SJSA1 (cell line): ENCODE results near the gene RAPGEF5. TPM values are rescaled to one million over a fixed set of nuclear protein-coding genes. Genes with fewer than 3 reads are reported as not detected.
A peak's percentile ranks its signal among the peaks of the same experiment; 100 is the strongest.
"Not testable (repeated sequence)": the region's sequence is repeated elsewhere in the genome, so short reads cannot be mapped to it uniquely, and the experiment has no call there.

Experiments
- DNase-seq, 2 experiments: peaks; one replicate each; pipeline ENCODE4 v3.0.0-alpha.2; 2015 to 2020; ENCODE audit warnings: low spot score in 2 of 2, low read depth in 1 of 2
- H3K27ac ChIP-seq: fragments of 250-450 bp; sonication (Bioruptor Pico); 2 replicates; pipeline ENCODE4 v1.5.1; 2020; ENCODE audit warnings: mild to moderate bottlenecking, moderate library complexity
- H3K27me3 ChIP-seq: fragments of 250-450 bp; sonication (Bioruptor Pico); replicated peaks from 2 replicates; pipeline ENCODE4 v1.5.1; 2020; ENCODE audit warnings: mild to moderate bottlenecking, moderate library complexity
- H3K36me3 ChIP-seq: fragments of 250-450 bp; sonication (Bioruptor Pico); 2 replicates; pipeline ENCODE4 v1.5.1; 2020; ENCODE audit warnings: mild to moderate bottlenecking
- H3K4me1 ChIP-seq: fragments of 250-450 bp; sonication (Bioruptor Pico); replicated peaks from 2 replicates; pipeline ENCODE4 v1.6.1; 2021; ENCODE audit warnings: mild to moderate bottlenecking
- H3K4me3 ChIP-seq: fragments of 250-450 bp; sonication (Bioruptor Pico); 2 replicates; pipeline ENCODE4 v1.5.1; 2020; ENCODE audit warnings: mild to moderate bottlenecking
- H3K9me3 ChIP-seq: fragments of 250-450 bp; sonication (Bioruptor Pico); replicated peaks from 2 replicates; pipeline ENCODE4 v1.5.1; 2020; ENCODE audit warnings: mild to moderate bottlenecking
- total RNA-seq: library from RNA; depleted of rRNA; stranded (reverse); fragments of >200 nt; shearing (Covaris generic); gene quantifications from 2 replicates; pipeline ENCODE4 v1.2.3, GENCODE V29; 2014

Gene RAPGEF5
- total RNA-seq, 1 experiment from 2014 or later = 0.03 TPM

GRCh38 chr7:22114440-22114981 is 242.4 kb downstream of the RAPGEF5 start:
- no peaks in the 10 kb centered on the region for H3K4me1 ChIP-seq
- H3K4me3 ChIP-seq = no peak overlapping the region
- no peaks in the 10 kb centered on the region for H3K9me3 ChIP-seq
- H3K27me3 ChIP-seq = no peaks in the 10 kb centered on the region
- DNase-seq = no peak
- no peaks in the 10 kb centered on the region for H3K36me3 ChIP-seq
- H3K27ac ChIP-seq = no peak overlapping the region

- Histone ChIP-seq H3K36me3 (no peaks in the 10 kb centered on the region), H3K27ac (no peak overlapping the region), H3K27me3 (no peaks in the 10 kb centered on the region), H3K9me3 (no peaks in the 10 kb centered on the region), H3K4me1 (no peaks in the 10 kb centered on the region), H3K4me3 (no peak overlapping the region)
- no peak for DNase-seq
These were observed 243.9 kb downstream of the RAPGEF5 start for GRCh38 chr7:22113041-22113440.

DNA sequence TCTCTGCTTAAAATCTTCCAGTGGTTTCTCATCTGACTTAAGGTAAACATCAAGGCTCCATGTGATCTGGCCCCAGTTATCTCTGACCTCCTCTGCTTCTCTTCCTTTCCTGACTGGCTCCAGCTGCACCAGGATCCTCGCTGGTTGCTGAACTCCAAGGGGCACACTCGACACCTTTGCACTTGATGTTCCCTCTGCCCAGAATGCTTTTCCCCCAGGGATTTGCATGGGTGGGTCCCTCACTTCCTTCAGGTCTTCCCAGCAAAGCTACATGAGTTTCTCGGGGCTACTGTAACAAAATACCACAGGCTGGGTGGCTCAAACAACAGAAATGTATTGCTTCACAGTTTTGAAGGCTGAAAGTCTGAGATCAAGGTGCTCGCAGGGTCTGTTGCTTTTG is 245.3 kb downstream of the RAPGEF5 start:
- Histone ChIP-seq H3K4me3 (no peak overlapping the region), H3K9me3 (no peaks in the 10 kb centered on the region), H3K4me1 (no peaks in the 10 kb centered on the region), H3K27ac (no peak overlapping the region), H3K36me3 (no peaks in the 10 kb centered on the region), H3K27me3 (no peaks in the 10 kb centered on the region)
- no peak for DNase-seq

GRCh38 chr7:22110881-22111280 is 246.1 kb downstream of the RAPGEF5 start:
- Histone ChIP-seq H3K9me3 (no peaks in the 10 kb centered on the region), H3K27ac (no peak overlapping the region), H3K4me1 (no peaks in the 10 kb centered on the region), H3K27me3 (no peaks in the 10 kb centered on the region), H3K4me3 (no peak overlapping the region), H3K36me3 (no peaks in the 10 kb centered on the region)
- DNase-seq = no peak

DNA sequence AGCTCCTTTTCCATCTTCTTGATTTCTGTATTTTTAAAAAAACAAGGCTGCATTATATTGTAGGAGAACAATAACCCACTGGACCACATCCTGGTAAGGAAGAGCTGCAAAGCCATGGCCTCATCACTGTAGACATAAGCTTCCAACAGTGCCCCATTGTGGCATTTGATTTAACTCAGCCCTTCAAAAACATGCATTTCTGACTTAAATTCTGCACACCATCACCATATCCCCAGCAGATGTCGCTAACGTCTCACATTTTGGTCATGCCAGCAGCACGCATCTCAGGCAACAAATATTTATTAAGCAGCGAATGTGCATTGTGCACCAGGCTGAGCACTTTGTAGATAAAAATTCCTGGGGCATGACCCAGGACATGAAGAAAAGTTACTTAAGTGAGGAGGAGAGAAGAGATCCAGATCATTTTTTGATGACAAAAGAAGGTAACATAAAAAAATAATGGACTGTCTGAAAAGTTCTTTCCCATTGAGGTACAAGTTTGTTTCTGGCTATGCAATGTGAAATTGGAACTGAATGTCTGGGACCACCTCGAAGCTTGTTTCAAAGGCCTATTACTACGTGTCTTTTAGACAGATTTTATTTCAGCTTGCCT is 246.6 kb downstream of the RAPGEF5 start:
- Histone ChIP-seq H3K4me3 (no peak overlapping the region), H3K4me1 (no peaks in the 10 kb centered on the region), H3K9me3 (no peaks in the 10 kb centered on the region), H3K36me3 (no peaks in the 10 kb centered on the region), H3K27me3 (no peaks in the 10 kb centered on the region), H3K27ac (no peak overlapping the region)
- DNase-seq = peak; percentile 51 to 61

DNA sequence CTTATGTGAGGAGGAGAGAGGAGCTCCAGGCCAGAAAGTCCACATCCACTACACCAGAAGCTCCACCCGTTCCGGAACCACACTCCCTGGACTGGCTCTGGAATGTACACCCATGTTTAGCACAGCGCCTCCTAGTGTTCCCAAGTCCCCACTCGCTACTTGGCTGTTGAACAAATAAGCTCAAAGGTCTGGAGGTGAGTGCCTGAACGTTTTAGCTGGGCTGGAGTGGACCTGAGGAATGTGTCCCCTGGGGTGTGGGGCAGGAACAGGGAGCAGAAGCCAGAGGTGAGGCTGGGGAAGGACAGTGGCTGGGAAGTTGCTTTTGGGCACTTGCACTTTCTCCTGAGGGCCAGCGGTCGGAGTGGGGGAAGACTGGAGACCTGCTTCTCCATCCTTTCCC is 247.2 kb downstream of the RAPGEF5 start:
- Histone ChIP-seq H3K9me3 (no peaks in the 10 kb centered on the region), H3K27me3 (no peaks in the 10 kb centered on the region), H3K4me3 (no peak overlapping the region), H3K4me1 (no peaks in the 10 kb centered on the region), H3K27ac (no peak overlapping the region), H3K36me3 (no peaks in the 10 kb centered on the region)
- peak in 1 of 2 experiments; percentile 50 for DNase-seq

DNA sequence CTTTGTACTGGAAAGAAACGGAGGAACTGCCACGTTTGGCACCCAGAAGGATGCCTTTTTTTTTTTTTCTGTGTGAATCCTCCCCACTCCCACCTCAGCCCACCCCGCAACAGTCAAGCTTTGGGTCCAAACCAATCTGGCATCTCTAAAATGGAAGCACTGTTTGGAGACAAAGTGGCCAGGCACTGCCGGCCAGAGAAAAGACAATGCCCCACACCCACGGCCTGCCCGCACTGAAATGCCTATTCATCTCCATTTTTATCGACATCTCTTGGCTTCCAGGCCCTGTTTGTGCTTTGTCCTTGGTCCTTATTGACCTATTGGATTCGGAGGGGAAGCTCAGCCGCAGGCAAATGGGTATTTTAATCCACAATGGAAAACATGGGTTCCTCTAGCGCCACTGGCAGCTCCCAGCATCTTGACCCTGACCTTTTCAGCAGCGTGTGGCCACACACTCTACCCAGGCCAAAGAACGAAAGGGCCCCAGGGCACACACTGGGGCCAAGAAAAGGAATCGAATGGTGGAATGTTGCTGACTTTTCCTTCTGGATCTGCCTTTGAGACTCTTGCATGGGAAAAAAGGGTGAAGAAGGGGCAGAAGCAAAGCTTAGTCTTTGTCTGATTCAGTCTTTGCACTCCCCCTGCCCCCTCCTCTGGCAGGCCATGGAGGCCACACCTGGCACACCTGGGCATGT is 248.7 kb downstream of the RAPGEF5 start:
- Histone ChIP-seq H3K9me3 (no peaks in the 10 kb centered on the region), H3K36me3 (no peaks in the 10 kb centered on the region), H3K27ac (no peak overlapping the region), H3K4me3 (no peak overlapping the region), H3K4me1 (no peaks in the 10 kb centered on the region), H3K27me3 (0 out of 2 replicates have a peak, but pooled peaks cover 3% of the 10 kb centered on the region)
- no peak for DNase-seq

DNA sequence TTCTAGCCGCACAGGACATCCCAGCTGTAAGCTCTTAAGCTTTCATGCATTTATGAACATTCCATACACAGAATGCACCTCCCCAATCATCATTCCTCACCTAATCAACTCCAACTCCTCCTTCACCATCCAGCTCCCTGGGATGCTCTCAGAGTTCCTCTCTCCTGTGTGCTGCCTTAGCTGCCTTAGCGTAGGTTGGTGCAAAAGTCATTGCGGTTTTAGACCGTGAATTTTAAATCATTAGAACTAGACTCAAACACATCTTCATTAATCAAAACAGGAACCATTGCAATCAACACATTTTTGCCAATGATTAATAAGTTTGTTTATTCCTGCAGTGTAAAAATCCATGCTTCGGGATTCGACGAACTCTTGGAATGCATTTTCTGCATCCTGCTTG is 251.4 kb downstream of the RAPGEF5 start:
- no peak overlapping the region for H3K4me3 ChIP-seq
- DNase-seq = no peak
- H3K27ac ChIP-seq = no peak overlapping the region
- no peaks in the 10 kb centered on the region for H3K9me3 ChIP-seq
- no peaks in the 10 kb centered on the region for H3K36me3 ChIP-seq
- 0 out of 2 replicates have a peak, but pooled peaks cover 7% of the 10 kb centered on the region for H3K27me3 ChIP-seq
- no peaks in the 10 kb centered on the region for H3K4me1 ChIP-seq

DNA sequence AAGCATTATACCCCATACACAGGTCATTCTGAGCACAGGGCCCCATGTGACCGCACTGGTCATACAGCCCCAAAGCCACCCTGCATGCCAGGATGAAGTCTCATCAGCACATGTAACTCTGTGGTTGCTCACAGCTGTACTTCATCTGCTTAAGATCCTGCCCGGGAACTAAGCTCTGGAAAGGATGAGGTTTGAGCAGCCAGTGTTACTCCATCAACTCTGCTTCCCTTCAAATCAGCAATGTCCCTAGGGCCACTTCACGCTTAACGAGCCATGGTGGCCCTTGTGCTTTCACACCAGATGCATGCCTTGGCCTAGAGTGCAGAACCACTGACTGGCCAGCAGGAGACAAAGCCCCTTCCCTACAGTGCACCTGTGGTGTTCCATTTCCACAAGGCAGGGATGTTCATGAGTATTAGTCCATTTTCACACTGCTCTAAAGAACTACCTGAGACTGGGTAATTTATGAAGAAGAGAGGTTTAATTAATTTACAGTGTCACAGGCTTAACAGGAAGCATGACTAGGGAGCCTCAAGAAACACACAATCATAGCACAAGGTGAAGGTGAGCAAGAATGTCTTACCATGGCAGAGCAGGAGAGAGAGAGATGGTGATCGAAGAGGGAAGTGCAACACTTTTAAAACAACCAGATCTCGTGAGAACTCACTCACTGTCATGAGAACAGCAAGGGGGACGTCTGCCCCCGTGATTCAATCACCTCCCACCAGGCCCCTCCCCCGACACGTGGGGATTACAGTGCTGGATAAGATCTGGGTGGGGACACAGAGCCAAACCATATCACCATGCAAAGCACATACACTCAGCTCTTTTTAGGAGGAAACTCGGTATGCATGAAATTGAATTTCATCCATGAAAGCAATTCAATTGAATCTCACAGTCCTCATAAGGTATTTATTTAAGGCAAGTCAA is 262.3 kb downstream of the RAPGEF5 start:
- no peak overlapping the region for H3K4me3 ChIP-seq
- no peak for DNase-seq
- no peak overlapping the region for H3K27ac ChIP-seq
- H3K4me1 ChIP-seq = no peaks in the 10 kb centered on the region
- H3K9me3 ChIP-seq = no peaks in the 10 kb centered on the region
- H3K36me3 ChIP-seq = no peaks in the 10 kb centered on the region
- H3K27me3 ChIP-seq = no peaks in the 10 kb centered on the region

GRCh38 chr7:22093936-22094335 is 263.0 kb downstream of the RAPGEF5 start:
- no peak overlapping the region for H3K4me3 ChIP-seq
- H3K4me1 ChIP-seq = no peaks in the 10 kb centered on the region
- DNase-seq = no peak
- H3K27ac ChIP-seq = no peak overlapping the region
- no peaks in the 10 kb centered on the region for H3K36me3 ChIP-seq
- no peaks in the 10 kb centered on the region for H3K9me3 ChIP-seq
- no peaks in the 10 kb centered on the region for H3K27me3 ChIP-seq

GRCh38 chr7:22093001-22093400 is 264.0 kb downstream of the RAPGEF5 start:
- H3K36me3 ChIP-seq = no peaks in the 10 kb centered on the region
- no peaks in the 10 kb centered on the region for H3K27me3 ChIP-seq
- no peaks in the 10 kb centered on the region for H3K9me3 ChIP-seq
- no peak for DNase-seq
- no peak overlapping the region for H3K4me3 ChIP-seq
- no peak overlapping the region for H3K27ac ChIP-seq
- no peaks in the 10 kb centered on the region for H3K4me1 ChIP-seq

- H3K36me3 ChIP-seq, H3K27me3 ChIP-seq, H3K4me3 ChIP-seq, H3K9me3 ChIP-seq, H3K4me1 ChIP-seq, H3K27ac ChIP-seq, DNase-seq: not testable (repeated sequence)
These were observed 265.9 kb downstream of the RAPGEF5 start for GRCh38 chr7:22090958-22091525.

DNA sequence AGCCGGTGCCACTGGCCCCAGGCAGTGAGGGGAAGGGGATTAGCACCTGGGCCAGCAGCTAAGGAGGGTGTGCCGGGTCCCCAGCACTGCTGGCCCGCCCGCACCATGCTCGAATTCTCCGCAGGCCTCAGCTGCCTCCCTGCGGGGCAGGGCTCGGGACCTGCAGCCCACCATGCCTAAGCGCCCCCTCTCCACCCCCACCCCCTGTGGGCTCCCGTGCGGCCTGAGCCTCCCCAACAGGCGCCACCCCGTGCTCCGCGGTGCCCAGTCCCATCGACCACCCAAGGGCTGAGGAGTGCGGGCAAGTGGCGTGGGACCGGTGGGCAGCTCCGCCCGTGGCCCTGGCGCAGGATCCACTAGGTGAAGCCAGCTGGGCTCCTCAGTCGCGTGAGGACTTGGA is 266.4 kb downstream of the RAPGEF5 start:
- no peak for DNase-seq
- Histone ChIP-seq H3K9me3 (no peaks in the 10 kb centered on the region), H3K4me3 (no peak overlapping the region), H3K27me3 (no peaks in the 10 kb centered on the region), H3K27ac (no peak overlapping the region), H3K4me1 (no peaks in the 10 kb centered on the region), H3K36me3 (no peaks in the 10 kb centered on the region)
